Sigmoid colon (tissue), 4 donors: Measurements from ENCODE around the gene TWSG1.

Experiments
- POLR2AphosphoS5 ChIP-seq, 4 donors: sonication (generic); formaldehyde crosslinking; IDR thresholded peaks; one replicate each; pipeline ENCODE4 v1.6.1; 2017; ENCODE audit warnings: antibody characterized with exemption in 4 of 4
- TF ChIP-seq, protein P1 (sequence below), 4 experiments: fragments of 450-650 bp in 3 of 4; fragments of 200-600 bp in 1 of 4; IDR thresholded peaks; one replicate each; pipeline ENCODE4 v1.5.1; 2016 to 2019; ENCODE audit warnings: antibody characterized with exemption in 4 of 4, mild to moderate bottlenecking in 3 of 4, moderate library complexity in 2 of 4

DNA sequence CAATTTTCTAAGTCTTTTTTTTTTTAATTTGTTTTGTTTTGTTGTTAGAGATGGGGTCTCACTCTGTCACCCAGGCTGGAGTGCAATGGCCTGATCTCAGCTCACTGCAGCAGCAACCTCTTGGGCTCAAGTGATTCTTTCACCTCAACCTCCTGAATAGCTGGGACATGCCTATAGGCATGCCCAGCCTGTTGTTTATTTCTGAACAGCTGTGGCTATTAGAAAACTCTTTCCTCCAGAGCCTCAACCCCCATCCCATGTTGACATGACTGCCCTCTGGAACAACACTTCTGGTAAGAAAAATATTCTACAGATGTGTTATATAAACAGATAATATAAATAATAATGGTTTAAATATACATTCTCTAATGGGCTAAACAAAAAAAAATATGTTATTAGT is 44.4 kb upstream of the TWSG1 start:
- TF ChIP-seq, protein P1, sequence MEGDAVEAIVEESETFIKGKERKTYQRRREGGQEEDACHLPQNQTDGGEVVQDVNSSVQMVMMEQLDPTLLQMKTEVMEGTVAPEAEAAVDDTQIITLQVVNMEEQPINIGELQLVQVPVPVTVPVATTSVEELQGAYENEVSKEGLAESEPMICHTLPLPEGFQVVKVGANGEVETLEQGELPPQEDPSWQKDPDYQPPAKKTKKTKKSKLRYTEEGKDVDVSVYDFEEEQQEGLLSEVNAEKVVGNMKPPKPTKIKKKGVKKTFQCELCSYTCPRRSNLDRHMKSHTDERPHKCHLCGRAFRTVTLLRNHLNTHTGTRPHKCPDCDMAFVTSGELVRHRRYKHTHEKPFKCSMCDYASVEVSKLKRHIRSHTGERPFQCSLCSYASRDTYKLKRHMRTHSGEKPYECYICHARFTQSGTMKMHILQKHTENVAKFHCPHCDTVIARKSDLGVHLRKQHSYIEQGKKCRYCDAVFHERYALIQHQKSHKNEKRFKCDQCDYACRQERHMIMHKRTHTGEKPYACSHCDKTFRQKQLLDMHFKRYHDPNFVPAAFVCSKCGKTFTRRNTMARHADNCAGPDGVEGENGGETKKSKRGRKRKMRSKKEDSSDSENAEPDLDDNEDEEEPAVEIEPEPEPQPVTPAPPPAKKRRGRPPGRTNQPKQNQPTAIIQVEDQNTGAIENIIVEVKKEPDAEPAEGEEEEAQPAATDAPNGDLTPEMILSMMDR (IDR thresholded peaks at IDR 0.05) = no peak
- TF ChIP-seq POLR2AphosphoS5 (IDR thresholded peaks at IDR 0.05) = no peak
